DMS 273 (cell line): Measurements from ENCODE around the gene SLC9A5.

Experiments used
- DNase-seq: peaks from one replicate; lab custom pipeline; 2025; ENCODE audit not compliant: unreplicated experiment; lab: John Stamatoyannopoulos, UW

SLC9A5 gene

DNA sequence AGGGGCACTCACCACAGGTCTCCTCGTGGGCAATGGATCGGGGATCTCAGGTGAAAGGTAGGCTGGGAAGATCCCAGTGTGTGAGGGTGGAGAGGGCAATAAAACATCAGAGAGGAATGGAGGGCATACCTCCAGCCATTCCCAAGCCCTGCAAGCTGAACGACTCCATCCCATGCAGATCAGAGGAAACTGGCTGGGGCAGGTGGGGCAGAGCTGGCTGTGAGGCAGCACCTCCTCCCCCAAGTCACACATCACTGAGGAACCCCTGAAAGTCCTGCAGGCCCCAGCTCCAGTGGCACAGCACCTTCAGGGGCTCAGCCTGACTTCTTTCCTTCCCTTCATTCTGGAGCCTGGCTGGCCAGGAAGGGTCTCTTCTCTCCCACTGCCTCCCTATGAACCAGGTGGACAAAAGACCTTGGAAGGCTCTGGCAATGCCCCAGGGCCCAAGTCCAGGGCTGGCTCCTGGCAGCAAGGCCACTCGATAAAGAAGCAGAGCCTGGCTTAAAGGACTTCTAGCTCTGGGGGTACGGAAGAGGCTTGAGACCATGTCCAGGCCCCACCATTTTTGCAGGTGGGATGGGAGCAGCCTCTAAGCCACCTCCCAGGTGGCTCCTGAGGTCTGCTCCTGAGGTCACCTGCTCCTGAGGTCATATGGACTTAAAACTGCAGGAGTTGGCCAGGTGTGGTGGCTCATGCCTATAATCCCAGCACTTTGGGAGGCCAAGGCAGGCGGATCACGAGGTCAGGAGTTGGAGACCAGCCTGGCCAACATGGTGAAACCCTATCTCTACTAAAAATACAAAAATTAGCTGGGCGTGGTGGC lies 35.4 kb upstream of the SLC9A5 start:
- DNase-seq, result no peak

DNA sequence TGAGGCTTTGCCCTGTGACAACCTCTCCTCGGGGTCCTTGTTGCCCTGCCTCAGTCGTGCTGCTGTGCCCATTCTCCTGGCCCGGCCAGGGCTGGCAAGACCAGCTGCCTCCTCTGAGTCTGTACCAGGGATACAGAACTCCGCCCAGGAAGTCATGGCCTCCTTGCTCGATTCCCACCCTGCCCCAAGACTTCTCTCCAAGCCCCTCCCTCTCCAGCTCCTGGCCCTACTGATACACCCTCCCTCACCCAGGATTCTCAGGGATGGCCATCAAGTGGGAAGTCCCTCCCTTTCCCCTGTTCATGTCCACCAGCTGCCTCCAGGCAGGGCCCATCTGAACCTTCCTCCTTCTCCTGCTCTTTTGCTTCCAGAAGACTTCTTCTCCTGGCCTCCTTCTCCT lies 33.1 kb upstream of the SLC9A5 start:
- no peak for DNase-seq

DNA sequence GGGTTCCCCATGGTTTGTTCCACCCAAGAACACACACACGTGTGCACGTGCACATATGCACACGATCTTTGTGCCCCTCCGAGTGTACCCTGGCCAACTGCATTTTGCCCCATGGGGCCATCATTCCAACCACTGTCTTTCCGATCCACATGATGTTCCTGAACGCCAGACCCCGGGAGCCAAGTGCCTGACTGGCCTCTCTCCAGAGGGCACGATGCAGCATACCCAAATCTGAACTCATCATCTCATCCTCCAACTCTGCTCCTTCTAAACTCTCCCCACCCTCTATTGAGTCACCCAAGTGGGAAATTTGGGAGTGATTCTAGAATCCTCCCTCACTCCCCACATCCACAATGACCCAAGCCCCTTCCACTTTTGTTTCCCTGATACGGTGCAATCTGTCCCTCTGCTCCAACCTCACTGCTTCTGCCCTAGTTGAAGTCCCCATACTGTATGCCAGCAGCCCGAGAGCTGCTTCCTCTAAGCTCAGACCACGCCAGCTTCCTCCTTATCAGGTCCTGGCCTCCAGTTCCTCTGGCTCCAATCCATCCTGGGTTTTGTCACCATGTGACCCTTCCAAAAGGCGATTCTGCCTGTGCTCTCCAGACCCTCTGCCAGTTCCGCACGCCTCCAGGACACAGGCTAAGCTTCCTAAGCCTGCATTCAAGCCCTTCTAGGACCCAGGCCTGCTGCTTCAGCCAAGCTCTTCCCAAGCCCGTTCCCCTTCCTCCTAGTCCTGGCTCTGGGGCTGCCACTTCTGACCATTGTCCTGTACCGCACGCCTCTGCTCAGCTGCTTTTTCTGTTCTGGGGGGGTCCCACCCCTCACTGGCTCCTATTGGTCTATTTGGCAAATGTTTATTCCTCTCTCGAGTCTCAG lies 31.9 kb upstream of the SLC9A5 start:
- no peak for DNase-seq

DNA sequence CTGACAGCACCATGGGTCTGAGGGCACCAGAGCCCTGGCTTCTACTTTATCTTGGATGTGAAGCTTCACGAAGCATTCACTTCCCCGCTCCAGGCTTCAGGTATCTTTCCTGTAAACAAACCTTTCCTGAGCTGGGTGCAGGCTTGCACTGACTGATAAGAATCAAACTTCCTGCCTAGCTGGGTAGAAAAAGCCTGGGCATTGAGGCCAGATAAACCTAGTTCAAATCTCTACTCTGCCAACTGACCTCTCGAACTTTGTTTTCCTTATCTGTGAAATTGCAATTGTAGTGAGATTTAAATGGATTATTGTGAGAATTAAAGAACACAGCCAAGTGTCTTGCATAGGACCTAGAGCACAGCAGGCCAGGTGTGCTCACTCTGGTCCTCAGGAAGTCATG lies 24.8 kb upstream of the SLC9A5 start:
- no peak for DNase-seq

DNA sequence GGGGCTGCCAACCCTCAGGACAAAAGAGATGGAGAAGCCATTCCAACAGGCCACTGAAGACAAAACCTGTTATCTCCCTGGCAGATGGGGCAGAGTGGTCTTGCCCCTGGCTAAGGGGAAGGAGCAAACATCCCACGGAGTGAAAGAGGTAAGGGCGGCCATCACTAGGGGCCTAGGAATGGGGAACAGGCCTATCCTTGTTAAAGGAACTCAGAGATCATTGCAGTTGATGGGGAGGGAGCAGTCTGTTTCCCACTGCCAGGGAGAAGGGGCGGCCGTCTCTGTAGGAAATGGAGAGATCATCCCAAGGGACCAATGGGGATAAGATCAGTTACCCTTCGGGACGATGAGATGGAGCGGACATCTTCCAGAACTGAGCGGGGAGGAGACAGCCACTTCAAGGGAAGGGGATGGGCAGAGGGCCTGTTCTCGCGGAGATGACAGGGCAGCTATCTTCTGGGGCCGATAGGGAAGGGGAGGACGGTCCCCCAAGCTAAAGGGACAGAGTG lies 22.4 kb upstream of the SLC9A5 start:
- DNase-seq, result no peak

DNA sequence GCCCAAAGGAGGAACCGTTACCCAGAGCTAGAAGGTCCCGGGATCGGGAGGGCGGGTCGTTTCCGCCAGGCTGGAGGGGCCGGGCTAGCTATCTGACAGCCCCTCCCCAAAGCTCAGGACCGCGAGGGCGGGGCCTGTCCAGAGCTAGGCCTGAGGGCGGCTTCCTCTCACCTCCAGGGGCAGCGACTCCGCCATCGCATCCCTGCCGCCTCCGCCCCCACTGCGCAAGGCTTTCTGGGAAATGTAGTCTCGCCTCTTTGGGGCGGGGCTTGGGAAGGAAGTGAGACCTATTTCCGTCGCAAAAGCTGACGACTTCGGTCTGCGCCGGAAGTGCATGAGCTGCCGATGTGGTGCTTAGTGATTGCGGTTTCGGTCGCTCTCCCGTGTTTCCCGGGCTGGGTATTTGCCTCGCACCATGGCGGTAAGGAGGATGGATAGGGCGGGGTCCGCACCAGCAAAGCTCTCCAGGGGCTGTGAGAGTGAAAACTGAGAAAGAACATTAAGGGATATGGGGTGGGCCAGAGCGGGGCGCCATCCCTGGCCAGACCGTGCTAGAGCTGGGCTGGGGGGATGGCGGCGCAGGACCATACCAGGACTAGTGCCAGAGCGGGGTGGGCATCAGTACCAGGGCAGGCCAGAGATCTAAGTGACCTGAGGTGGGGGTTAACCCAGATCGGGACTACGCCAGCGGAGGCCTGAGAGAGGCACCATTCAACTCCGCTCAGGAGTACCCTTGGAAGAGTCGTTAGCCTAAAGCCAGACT lies 21.8 kb upstream of the SLC9A5 start, which contains the start of gene TMEM208:
TMEM208 (plus strand) TSS at position 327 of the 763 bp plus-strand sequence; CDS start at position 416, 89 bp downstream.
- peak; percentile 100 for DNase-seq

DNA sequence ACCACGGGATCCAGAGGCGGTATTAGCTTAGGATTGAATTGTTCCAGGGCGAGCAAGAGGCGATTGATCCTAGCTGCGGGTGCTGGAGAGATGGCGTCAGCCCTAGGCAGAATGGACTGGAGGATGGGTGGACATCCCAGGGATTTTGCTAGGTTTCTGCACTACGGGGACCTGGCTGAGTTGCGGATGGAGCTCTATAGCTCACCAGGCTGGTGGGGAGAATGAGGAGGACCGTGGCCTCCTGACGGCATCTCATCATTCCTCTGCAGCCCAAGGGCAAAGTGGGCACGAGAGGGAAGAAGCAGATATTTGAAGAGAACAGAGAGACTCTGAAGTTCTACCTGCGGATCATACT lies 21.2 kb upstream of the SLC9A5 start:
- no peak for DNase-seq

DNA sequence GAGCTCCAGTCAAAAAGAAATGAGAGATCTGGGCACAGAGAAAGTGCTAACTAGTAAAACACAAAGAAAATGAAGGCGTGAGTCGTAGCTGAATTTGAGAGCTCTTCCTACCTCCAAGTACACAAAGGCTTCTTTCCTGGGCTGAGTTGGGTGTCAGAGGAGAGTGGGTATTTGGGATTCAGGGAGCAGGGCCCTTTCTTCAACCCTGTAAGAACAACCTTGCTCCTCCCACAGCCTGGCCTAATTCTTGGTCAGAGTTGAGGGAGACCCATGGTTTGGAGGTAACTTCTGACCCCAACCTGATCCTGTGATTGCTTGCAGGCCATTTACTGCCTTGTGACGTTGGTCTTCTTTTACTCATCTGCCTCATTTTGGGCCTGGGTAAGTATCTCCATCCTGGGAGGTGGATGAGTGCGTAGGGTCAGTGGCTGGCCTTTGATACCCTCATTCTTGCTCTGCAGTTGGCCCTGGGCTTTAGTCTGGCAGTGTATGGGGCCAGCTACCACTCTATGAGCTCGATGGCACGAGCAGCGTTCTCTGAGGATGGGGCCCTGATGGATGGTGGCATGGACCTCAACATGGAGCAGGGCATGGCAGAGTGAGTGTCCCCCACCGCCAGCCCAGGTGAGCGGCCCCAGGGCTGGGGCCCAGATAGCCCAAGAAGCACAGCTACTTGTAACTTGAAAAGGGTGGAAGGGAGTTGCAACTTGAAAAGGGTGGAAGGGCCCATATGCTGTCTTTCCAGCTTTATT lies 20.6 kb upstream of the SLC9A5 start:
- DNase-seq, result no peak

DNA sequence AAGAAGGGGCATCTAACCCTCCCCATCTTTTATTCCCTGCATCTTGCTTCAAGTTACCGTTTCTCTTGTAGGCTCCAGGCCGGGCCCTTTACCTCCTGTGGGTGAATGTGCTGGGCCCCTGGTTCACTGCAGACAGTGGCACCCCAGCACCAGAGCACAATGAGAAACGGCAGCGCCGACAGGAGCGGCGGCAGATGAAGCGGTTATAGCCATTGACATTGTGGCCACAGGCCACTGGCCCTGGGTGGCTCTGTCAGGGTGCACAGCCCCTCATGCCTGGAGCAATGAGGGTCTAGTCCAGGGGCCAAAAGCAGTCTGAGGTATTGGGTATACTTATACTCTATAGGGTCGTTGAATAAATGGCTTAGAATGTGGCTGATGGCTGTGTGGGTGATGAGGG lies 19.9 kb upstream of the SLC9A5 start:
- no peak for DNase-seq

DNA sequence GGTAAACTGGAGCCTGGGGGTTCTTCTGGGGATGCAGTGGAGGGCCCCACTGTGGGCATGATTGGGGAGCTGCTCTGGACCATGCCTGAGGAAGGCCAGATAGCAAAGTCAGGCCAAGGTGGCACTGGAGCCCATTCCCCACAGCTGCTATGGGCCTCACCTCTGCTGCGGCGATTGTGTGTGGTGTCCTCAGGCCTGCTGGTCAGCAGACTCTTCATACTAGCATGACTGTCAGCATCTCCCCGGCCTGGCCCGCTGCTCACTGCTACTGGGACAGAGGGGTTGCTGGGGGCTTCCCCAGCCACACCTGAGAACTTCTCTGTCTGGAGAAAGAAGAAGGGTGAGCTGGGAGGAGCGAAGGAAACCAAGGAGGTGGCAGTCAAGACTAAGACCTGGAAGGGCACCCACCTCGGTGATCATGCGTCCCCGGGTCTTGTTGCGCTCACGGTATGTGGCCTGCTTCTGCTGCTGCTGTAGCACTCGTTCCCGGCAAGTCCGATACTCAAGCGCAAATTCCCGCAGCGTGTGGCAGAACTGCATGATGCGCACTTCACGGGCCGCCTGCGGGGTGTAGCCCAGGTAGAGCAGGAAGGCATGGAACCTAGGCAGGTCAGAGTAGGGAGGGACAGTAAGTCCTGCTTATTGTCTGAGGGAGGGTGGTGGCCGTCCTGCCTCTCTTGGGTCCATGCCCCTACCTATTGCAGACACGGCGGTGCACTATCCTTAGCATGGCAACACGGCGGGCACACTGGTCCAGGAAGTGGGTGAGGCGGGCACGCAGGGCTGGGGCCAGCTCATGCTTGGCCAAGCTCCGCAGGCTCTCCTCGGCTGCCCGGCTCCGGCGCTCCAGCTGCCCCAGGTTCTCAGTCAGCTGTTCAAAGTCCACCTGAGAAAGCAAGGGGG lies 18.6 kb upstream of the SLC9A5 start:
- no peak for DNase-seq

DNA sequence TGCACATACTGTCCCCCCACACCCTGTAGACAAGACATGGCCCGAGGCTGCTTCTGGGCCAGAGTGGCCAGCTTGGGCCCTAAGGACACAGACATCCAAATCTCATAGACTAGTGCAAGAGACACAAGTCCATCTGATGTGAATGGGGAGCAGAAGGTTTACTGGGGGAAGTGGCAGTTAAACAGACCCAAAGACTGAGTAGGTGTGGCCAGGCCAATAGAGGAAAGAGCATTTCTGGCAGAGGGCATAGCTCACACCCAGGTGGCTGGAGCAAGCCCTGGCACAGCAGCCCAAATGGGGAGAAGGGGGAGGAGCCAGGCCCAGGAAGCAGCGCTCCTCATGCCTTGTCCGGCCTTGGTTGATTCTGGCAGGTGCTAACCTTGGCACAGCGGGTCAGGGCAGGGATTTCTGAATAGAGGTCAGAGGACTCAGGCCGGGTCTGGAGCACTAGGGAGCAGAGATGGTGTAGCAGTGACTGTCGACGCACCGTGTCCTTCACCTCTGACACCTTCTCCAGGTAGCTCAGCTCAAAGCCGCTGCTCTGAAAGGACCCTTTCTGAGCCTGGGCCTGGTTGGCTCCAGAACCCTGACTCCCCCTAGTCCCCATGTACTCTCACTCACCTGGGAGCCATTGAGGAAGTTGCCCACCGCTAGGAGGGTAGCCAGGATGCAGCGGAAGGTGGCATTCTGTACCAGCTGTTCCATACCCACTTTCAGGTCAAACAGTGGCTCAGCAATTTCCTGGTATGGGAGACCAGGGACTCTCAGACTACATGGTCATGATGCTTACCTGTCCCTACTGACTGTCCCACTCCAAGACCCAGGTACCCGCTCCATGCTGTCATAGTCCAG lies 17.7 kb upstream of the SLC9A5 start:
- peak; percentile 33 for DNase-seq

DNA sequence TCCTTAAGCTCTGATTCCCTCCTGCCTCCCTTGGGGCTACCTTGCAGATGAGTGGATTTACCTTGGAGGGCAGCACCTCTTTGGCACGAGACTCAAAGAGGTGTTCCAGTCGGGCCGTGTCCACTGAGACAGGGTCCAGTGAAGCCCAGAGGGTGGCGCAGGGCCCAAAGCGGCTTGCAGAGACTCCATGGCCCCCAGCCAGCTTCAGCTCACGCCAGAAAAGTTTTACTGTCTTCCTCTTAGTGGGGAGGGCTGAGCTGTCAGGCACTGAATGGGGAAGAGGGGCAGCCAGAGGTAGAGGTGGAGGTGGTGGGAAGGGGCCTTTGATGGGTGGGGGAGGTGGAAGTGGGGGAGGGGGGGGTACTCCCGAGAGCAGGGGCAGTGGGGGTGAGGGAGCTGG lies 15.2 kb upstream of the SLC9A5 start:
- DNase-seq, result no peak

DNA sequence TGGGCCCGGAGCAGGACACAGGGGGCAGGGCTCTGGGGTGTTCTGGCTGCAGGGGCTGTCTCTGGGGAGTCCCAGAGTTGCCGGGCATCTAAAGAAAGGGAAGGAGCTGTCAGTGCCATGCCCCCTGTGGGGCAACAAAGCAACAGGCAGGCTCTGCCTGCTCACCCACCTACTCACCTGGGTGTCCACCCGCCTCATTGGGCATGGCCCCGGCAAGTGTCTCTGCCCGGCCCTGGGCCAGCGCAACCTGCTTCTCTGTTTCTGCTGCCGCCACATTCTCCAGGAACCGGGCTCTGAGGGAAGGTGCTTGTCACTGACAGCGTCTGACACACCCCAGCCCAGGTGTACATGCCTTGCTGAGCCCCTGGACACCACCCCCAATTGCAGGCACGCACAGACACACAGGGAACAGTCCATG lies 14.6 kb upstream of the SLC9A5 start:
- DNase-seq, result no peak

DNA sequence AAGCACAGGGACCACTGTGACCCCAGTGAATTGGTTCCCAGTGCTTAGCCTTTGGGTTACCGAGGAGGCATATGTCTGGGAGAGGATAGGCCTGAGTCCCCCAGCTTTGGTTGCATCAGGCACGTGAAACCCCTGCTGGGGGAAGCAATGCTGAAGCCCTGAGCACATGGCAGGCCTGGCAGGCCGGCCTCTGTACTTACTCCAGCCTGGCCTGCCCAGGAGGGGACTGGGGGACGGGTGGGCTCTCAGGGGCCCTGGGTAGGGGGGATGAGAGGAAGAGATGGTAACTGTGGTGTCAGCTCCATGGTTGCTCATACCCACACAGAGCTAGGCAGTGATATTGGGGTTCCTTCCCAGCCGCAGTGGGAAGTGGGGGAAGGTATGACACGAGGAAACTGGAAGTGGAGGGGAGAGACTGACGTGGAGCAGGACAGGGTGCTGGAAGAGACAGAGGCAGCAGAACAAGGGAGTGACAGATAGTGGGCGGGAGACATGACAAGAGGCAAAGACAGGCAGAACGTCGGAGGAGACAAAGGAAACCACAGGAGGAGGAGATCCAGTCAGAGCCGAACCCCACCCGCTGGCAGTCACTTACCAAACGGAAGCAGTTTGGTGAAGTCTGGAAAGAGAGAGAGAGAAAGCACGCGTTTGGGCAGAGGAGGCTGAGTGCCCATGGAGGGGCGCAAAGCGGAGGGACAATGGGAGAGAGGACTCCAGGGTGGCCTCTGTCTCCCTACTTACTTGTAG lies 12.8 kb upstream of the SLC9A5 start:
- DNase-seq, result no peak

DNA sequence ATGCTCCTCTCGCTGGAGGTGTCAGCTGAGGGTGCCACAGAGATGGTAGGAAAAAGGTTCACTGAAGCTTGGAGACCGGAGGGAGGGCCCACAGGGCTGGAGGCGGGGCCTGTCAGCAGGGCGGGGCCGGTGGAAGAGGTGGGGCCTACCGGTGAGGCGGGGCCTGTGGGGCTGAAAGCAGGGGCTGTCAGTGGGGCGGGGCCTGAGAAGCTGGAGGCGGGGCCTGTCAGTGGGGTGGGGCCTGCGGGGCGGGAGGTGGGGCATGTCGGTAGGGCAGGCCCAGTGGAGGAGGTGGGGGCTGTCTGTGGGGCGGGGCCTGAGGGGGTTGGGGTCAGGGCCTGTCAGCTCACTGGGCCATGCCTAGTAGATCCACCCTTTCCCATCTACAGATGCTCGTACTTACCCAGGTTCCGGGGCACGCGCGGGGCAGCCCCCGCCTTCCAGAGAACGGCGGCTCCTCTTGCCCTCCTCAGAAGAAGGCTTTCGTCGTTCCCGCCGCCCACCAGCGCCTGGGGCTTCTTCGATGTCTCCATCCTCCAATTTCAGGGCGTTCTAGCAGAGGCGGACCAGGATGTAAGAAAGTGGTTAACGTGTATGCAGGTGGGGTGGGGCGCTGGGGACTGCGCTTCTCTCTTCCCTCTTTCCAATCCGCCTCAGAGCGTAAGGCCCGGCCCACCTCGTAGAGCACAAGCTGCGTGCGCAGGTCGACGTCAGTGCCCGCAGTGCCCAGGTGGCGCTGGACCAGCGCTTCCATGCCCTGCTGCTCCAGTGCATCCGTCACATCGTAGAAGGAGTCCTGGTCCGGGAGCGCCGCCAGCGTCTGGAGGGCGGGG lies 12.0 kb upstream of the SLC9A5 start:
- peak; percentile 68 for DNase-seq

DNA sequence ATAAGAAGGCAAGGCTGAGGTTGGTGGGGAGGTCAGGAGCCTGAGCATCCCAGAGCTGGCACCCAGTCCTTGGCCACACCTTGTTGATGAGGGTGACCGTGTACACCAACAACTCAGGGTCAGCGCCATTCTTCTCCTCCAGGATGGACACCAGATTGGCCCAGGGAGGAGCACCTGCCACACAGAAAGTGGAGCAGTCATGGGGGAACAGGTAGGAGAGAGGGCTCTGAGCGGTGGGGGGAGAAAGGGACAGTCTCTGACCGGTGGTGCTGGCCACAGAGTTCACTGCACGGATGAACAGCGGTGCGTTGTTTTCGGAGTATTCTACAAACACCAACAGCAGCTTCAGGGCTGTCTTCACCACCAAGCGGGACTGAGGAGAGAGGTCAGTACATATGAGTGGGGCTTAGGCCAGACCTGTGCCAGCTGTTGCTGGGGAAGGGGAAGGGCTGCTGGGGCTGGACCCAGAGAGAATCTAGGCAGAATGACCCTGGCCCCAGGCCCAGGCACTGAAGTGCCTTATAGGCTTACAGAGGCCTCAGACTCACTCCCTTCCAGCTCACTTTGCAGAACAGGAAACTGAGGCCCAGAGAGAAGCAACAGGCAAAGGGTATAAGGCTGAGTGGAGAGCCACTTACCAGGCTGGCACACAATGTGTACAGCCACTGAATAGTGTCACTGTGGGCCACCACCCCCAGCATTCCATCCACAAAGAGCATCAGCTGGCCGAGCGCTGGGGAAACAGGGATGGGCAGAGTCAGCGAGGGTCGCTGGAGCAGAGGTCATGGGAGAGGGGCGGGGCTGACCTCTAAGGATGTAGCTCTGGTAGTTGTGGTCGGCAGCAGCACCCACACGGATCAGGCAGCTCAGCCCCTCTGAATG lies 11.1 kb upstream of the SLC9A5 start:
- DNase-seq, result no peak
